Keratinocyte (primary cell): Measurements from ENCODE around the gene EWSR1.

Source experiments
- CTCF ChIP-seq, 3 experiments: IDR thresholded peaks in 1 of 3; conservative IDR thresholded peaks in 1 of 3; optimal IDR thresholded peaks in 1 of 3; 2 replicates in 2 of 3; 3 replicates in 1 of 3; pipeline versions ENCODE3 to v1.5.1; 2011; ENCODE audit warnings: low read length in 3 of 3, mild to moderate bottlenecking in 3 of 3, moderate library complexity in 2 of 3, control low read depth in 1 of 3, inconsistent platforms in 1 of 3; ENCODE audit not compliant: insufficient read depth in 2 of 3; ENCODE audit errors: extremely low read depth in 1 of 3
- EZH2 ChIP-seq: IDR thresholded peaks from one replicate; pipeline ENCODE4 v1.6.1; 2012; ENCODE audit warnings: inconsistent platforms, mild to moderate bottlenecking, low read length, moderate library complexity

- no peak for TF ChIP-seq CTCF (optimal IDR thresholded peaks at IDR 0.05 in 1 of 3, IDR thresholded peaks at IDR 0.05 in 1 of 3, conservative IDR thresholded peaks at IDR 0.05 in 1 of 3; ENCODE audit: extremely low read depth in 1 of 3, insufficient read depth in 2 of 3, low read length in 3 of 3)
- TF ChIP-seq EZH2 = no peak
Observed at GRCh38 chr22:29342177-29342576, 74.1 kb downstream of the EWSR1 start.
